NCI-H345 treated with DMSO at 0.1 percent for 48 hours (cell line): ENCODE data around the gene ARRDC3.
"Not testable (repeated sequence)": the region's sequence is repeated elsewhere in the genome, so short reads cannot be mapped to it uniquely, and the experiment has no call there.

Experiments used
- DNase-seq: peaks from one replicate; lab custom pipeline; 2025; ENCODE audit not compliant: unreplicated experiment; lab: John Stamatoyannopoulos, UW

ARRDC3 gene

DNA sequence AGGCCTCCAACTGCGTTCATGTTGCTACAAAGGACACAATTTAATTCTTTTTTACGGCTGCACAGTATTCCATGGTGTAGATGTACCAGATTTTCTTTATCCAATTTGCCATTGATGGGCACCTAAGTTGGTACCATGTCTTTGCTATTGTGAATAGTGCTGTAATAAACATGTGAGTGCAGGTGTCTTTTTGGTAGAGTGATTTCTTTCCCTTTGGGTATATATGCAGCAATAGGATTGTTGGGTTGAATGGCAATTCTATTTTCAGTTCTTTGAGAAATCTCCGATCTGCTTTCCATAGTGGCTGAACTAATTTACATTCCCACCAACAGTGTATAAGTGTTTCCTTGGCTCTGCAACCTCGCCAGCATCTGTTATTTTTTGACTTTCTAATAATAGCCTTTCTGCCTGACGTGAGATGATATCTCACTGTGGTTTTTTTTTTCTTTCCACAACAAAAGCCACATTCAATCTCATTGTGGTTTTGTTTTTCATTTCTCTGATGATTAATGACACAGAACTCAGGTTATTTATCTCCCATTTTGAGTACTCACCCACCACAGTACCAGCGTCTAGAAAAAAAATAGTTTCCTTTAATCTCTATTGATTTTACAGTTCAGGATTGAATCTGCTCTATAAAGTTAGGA, 21.9 kb downstream of the ARRDC3 start:
- no peak for DNase-seq

DNA sequence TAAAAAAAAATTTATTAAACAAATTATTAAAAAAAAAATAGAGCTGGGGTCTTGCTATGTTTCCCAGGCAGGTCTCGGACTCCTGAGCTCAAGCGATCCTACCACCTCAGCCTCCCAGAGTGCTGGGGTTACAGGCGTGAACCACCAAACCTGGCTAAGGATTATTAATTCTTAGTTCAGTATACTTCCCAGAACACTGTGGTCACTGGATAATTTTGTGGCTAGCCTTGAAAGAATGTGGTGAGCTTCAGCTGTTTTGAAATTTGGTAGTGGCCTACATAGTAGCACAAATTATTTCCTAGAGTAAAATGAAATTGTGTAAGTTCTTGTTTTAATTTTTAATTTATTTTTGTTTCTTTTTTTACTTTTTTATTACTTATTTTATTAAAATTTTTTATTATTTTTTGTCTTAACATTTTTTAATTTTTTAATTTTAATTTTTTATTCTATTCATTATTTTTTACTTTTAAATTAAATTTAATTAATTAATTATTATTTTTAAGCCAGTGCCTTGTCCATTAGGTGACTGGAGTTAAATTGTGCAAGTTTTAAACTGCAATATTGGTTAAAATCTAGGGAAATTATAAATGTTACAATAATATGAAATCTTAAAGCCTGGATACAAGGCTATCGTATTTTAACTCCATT, 23.0 kb downstream of the ARRDC3 start:
- DNase-seq = no peak

GRCh38 chr5:91357806-91358205, 25.3 kb downstream of the ARRDC3 start:
- DNase-seq = no peak

- no peak for DNase-seq
These were observed 26.0 kb downstream of the ARRDC3 start for GRCh38 chr5:91357012-91357634.

DNA sequence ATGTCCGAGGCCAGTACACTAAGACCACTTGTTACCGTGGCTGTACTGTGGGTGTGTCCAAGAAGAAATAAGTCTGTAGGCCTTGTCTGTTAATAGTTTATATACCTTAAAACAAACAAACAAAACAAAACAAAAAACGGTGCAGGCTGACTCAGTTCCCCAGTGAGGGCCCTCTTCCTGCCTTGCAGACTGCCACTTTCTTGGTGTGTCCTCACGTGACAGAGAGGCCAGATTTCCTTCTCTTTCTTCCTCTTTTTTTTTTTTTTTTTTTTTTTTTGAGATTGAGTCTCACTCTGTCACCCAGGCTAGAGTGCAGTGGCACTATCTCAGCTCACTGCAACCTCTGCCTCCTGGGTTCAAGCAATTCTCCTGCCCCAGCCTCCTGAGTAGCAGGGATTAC, 28.2 kb downstream of the ARRDC3 start:
- not testable (repeated sequence) for DNase-seq

GRCh38 chr5:91352831-91353695, 30.1 kb downstream of the ARRDC3 start:
- no peak for DNase-seq

DNA sequence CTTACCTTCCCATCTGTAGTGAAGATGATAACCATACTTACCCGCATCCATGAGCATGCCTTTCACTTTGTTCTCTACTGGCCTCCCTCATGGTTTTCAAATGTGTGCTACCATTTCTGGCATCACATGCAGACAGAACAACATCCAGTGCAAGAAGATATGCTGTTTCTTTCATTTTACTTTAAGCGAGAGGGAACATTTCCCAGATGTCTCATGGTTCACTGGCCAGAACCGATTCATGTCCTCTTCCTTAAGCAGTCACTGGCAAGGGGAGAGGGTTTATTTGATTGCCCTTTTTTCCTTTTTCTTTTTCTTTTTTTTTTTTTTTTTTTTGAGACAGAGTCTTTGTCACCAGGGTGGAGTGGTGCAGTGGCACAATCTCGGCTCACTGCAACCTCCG, 37.7 kb downstream of the ARRDC3 start:
- no peak for DNase-seq

DNA sequence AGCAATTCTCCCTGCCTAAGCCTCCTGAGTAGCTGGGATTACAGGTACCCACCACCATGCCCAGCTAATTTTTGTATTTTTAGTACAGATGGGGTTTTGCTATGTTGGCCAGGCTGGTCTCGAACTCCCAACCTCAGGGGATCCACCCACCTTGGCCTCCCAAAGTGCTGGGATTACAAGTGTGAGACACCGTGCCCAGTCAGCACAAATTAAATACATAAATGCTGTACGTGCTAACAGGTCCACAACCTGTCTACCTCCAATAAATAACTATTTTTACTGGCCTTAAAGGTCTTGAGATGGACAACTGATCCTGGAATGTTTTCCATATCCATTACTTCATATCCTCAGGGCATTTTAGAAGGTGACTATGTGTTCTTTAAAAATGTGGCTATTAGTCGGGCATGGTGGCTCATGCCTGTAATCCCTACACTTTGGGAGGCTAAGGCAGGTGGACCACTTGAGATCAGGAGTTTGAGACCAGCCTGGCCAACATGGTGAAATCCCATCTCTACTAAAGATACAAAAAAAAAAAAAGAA, 38.4 kb downstream of the ARRDC3 start:
- DNase-seq = not testable (repeated sequence)

GRCh38 chr5:91343916-91344315, 39.2 kb downstream of the ARRDC3 start:
- DNase-seq = no peak

GRCh38 chr5:91342931-91343330, 40.2 kb downstream of the ARRDC3 start:
- not testable (repeated sequence) for DNase-seq

- no peak for DNase-seq
These were observed 42.0 kb downstream of the ARRDC3 start for GRCh38 chr5:91341154-91341553.

DNA sequence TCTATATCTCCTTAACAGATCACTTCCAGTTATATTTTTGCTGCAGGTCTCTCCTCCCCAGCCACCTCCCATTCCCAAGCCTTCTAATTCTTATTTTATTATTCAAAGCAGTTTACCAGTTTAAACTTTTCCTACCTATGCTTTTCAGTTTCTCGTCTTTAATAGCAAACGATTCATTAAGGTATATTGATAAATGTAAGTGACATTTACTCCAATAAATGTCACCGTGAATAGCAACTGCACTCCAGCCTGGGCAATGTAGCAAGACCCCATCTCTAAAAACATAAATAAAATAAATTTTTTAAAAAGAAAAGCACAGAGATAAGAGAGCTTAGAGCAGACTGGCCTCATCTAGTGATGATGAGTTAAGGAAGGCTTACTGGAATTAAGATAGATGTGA, 42.6 kb downstream of the ARRDC3 start:
- DNase-seq = no peak

GRCh38 chr5:91339063-91339705, 43.9 kb downstream of the ARRDC3 start:
- no peak for DNase-seq

DNA sequence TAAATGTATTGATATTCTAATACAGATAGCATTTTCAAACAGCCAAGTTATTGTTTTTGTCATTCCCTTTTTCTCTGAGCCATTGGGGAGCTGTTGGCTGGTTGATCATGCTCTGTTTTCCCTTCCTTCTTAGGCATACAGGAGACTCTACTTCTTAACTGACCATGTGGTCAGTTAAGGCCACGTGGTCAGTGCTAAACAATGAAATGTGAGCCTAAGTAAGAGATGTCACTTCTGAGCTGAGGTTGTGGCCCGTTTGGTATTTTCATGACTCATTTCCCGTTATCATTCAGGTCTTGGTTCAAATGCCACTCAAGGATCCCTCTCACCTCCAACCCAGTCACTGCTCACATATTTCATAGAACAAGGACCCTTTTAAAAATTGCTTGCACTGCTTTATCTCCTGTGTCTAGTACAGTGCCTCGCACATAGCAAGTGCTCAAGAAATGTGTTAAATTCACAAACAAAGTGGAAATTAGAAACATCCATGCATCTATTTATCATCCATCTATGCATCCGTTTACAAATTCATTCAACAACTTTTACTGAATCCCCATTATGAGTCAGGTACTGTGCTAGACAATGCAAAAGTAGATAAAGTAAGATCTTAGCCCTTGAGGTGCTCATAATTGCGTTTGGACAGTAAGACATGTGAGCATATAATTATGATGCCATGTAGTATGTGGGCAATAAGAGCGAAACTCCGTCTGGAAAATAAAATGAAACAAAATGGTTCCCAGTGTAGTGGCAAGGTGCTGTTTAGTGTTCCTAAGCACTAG, 50.7 kb downstream of the ARRDC3 start:
- DNase-seq = no peak

- no peak for DNase-seq
These were observed 51.4 kb downstream of the ARRDC3 start for GRCh38 chr5:91331705-91332104.

DNA sequence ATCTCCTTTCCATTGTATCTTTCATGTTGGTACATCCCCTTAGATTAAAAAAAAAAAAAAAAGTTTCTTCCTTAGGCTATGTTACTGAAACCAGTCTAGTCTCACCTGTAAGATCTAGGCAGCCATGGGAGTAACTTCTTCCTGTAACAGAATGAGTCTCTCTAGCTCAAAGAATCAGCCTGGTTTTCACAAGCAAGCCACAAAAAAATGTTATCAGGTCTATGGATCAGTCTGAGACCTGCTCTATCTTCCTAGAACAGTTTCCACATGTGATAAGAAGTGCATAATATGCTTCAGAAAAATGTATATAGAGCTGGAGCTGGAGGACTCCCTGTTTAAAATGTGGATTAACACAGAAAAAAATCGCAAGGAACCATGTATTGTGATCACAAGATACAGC, 53.8 kb downstream of the ARRDC3 start:
- no peak for DNase-seq

DNA sequence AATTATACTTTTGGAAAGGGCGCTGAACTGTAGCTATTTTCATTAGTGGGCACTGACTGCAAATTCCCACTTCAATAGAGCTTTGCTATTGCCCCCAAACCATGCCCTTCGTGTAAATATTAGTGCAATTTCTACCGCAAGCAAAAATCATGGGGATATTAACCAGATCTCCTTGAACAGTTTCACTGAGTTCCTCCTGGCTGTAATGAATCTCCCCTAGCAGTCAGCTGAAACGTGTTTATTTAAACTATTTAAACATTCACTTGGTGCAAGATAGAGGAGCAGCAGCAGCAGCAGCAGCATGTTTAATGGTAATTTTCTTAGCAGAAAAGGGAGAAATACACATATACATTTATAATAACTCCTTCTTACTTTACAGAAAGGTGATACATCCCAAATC, 54.4 kb downstream of the ARRDC3 start:
- DNase-seq = no peak

- DNase-seq = not testable (repeated sequence)
These were observed 60.1 kb downstream of the ARRDC3 start for GRCh38 chr5:91322981-91323380.

DNA sequence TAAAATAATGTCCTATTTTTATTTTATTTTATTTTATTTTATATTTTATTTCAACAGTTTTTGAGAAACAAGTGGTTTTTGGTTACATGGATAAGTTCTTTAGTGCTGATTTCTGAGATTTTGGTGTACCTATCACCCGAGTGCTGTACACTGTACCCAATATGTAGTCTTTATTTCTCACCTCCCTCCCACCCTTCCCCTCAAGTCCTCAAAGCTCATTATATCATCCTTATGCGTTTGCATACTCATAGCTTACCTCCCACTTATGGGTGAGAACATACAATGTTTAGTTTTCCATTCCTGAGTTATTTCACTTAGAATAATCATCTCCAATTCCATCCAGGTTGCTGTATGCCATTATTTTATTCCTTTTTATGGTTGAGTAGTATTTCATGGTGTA, 63.5 kb downstream of the ARRDC3 start:
- no peak for DNase-seq

GRCh38 chr5:91318724-91319123, 64.4 kb downstream of the ARRDC3 start:
- DNase-seq = no peak
